ENCODE measurements around the gene CEP72. TPM values are rescaled to one million over a fixed set of nuclear protein-coding genes. Genes with fewer than 3 reads are reported as not detected.

CEP72 gene
- total RNA-seq, 4 donors from 2014 or later: 2.2 to 33.8 (median 4.5) TPM

GRCh38 chr5:621341-621761 is 9.2 kb downstream of the CEP72 start:
- Histone ChIP-seq H3K27me3 (no peaks in the 10 kb centered on the region), H3K36me3 (peaks cover 0 to 19% (median 0%) of the 10 kb centered on the region in 3 donors), H3K27ac (no peak overlapping the region), H3K4me1 (no peaks in the 10 kb centered on the region), H3K9me3 (no peaks in the 10 kb centered on the region), H3K4me3 (no peak overlapping the region)
- TF ChIP-seq CTCF (IDR thresholded peaks at IDR 0.05) (no peak), POLR2A (IDR thresholded peaks at IDR 0.05) (no peak)
- DNase-seq: peak in 2 of 3 donors; percentile 29 to 36

- no peaks in the 10 kb centered on the region for H3K9me3 ChIP-seq
- no peak overlapping the region for H3K27ac ChIP-seq
- no peaks in the 10 kb centered on the region for H3K4me1 ChIP-seq
- no peaks in the 10 kb centered on the region for H3K27me3 ChIP-seq
- no peak for TF ChIP-seq CTCF (IDR thresholded peaks at IDR 0.05)
- no peak for TF ChIP-seq POLR2A (IDR thresholded peaks at IDR 0.05)
- DNase-seq: peak in 1 of 3 donors; percentile 10
- no peak overlapping the region for H3K4me3 ChIP-seq
- peaks cover 0 to 19% (median 0%) of the 10 kb centered on the region in 3 donors for H3K36me3 ChIP-seq
Measured at GRCh38 chr5:622359-622758, 10.2 kb downstream of the CEP72 start.

GRCh38 chr5:622946-623522 is 10.9 kb downstream of the CEP72 start:
- no peak for DNase-seq
- no peaks in the 10 kb centered on the region for H3K27me3 ChIP-seq
- H3K36me3 ChIP-seq: peaks cover 0 to 19% (median 0%) of the 10 kb centered on the region in 3 donors
- no peak overlapping the region for H3K4me3 ChIP-seq
- H3K27ac ChIP-seq: no peak overlapping the region
- H3K4me1 ChIP-seq: no peaks in the 10 kb centered on the region
- TF ChIP-seq POLR2A (IDR thresholded peaks at IDR 0.05): no peak
- no peak for TF ChIP-seq CTCF (IDR thresholded peaks at IDR 0.05)
- no peaks in the 10 kb centered on the region for H3K9me3 ChIP-seq

- H3K27ac ChIP-seq: no peak overlapping the region
- no peaks in the 10 kb centered on the region for H3K9me3 ChIP-seq
- H3K27me3 ChIP-seq: no peaks in the 10 kb centered on the region
- DNase-seq: no peak
- H3K4me1 ChIP-seq: no peaks in the 10 kb centered on the region
- H3K4me3 ChIP-seq: no peak overlapping the region
- no peak for TF ChIP-seq POLR2A (IDR thresholded peaks at IDR 0.05)
- no peak for TF ChIP-seq CTCF (IDR thresholded peaks at IDR 0.05)
- H3K36me3 ChIP-seq: peaks cover 0 to 19% (median 0%) of the 10 kb centered on the region in 3 donors
Measured at GRCh38 chr5:623531-623930, 11.4 kb downstream of the CEP72 start.

GRCh38 chr5:624118-624950 is 12.2 kb downstream of the CEP72 start:
- Histone ChIP-seq H3K27me3 (no peaks in the 10 kb centered on the region), H3K27ac (no peak overlapping the region), H3K9me3 (no peaks in the 10 kb centered on the region), H3K36me3 (peaks cover 0 to 18% (median 0%) of the 10 kb centered on the region in 3 donors), H3K4me1 (no peaks in the 10 kb centered on the region), H3K4me3 (no peak overlapping the region)
- DNase-seq: no peak
- TF ChIP-seq CTCF (IDR thresholded peaks at IDR 0.05) (no peak), POLR2A (IDR thresholded peaks at IDR 0.05) (no peak)
